B cell (primary cell): Measurements from ENCODE around the gene LIPG. TPM values are rescaled to one million over a fixed set of nuclear protein-coding genes. Genes with fewer than 3 reads are reported as not detected.

Experiments
- ATAC-seq: fragments of 200-7000 bp; cut with Tn5 transposase; one replicate; pipeline ENCODE4 v1.10.0; 2021; ENCODE audit warnings: low read depth, mild to moderate bottlenecking, moderate number of reproducible peaks, moderate library complexity
- CTCF ChIA-PET: fragments of 350-600 bp; sonication (Branson Sonifier 250); formaldehyde crosslinking; loops from one replicate; lab custom pipeline; 2021; ENCODE audit warnings: antibody characterized with exemption, inconsistent platforms; lab: Charles Lee
- POLR2A ChIA-PET: fragments of 350-600 bp; sonication (Branson Sonifier 250); formaldehyde crosslinking; loops from one replicate; lab custom pipeline; 2021; ENCODE audit warnings: antibody characterized with exemption; lab: Charles Lee
- DNase-seq: peaks from one replicate; pipeline ENCODE4 v3.0.0; 2013
- H2AFZ ChIP-seq: 2 replicates; pipeline ENCODE4 v1.6.1; 2012; ENCODE audit warnings: mild to moderate bottlenecking, low read depth, low read length; ENCODE audit not compliant: insufficient read depth, poor library complexity, severe bottlenecking
- H3K27ac ChIP-seq, 2 donors: 1 replicate in 1 of 2; 2 replicates in 1 of 2; pipeline ENCODE4 v1.5.1; 2012 to 2013; ENCODE audit warnings: low read length in 2 of 2, mild to moderate bottlenecking in 2 of 2, moderate library complexity in 1 of 2
- H3K27me3 ChIP-seq, 4 experiments: fragments of 200-600 bp in 1 of 4; sonication (generic) in 1 of 4; replicated peaks in 1 of 4; 1 replicate in 2 of 4; 2 replicates in 2 of 4; pipeline versions ENCODE4 v1.6.1 to v1.7.0; 2013 to 2016; ENCODE audit warnings: low read length in 3 of 4, mild to moderate bottlenecking in 2 of 4, mixed read lengths in 1 of 4, moderate library complexity in 1 of 4; ENCODE audit not compliant: insufficient read depth in 4 of 4, control insufficient read depth in 3 of 4; ENCODE audit errors: control extremely low read depth in 1 of 4
- H3K36me3 ChIP-seq, 2 experiments: replicated peaks in 1 of 2; 1 replicate in 1 of 2; 2 replicates in 1 of 2; pipeline versions ENCODE4 v1.6.1 to v1.7.1; 2013; ENCODE audit warnings: low read length in 1 of 2; ENCODE audit not compliant: insufficient read depth in 2 of 2, control insufficient read depth in 1 of 2; ENCODE audit errors: control extremely low read depth in 1 of 2, extremely low read depth in 1 of 2
- H3K4me1 ChIP-seq, 2 donors: fragments of 200-600 bp in 1 of 2; sonication (generic) in 1 of 2; 1 replicate in 1 of 2; 2 replicates in 1 of 2; pipeline versions ENCODE4 v1.5.1 to v1.6.1; 2013 to 2017; ENCODE audit warnings: low read length in 2 of 2; ENCODE audit not compliant: control insufficient read depth in 2 of 2, insufficient read depth in 2 of 2
- H3K4me2 ChIP-seq: replicated peaks from 2 replicates; pipeline ENCODE3; 2012; ENCODE audit warnings: mild to moderate bottlenecking, low read depth, low read length; ENCODE audit not compliant: poor library complexity, severe bottlenecking
- H3K4me3 ChIP-seq, 5 experiments: fragments of 200-600 bp in 1 of 5; sonication (generic) in 1 of 5; 1 replicate in 3 of 5; 2 replicates in 2 of 5; pipeline versions ENCODE4 v1.5.1 to v1.7.0; 2011 to 2016; ENCODE audit warnings: low read length in 4 of 5, mild to moderate bottlenecking in 4 of 5, low read depth in 2 of 5, control low read depth in 1 of 5, moderate library complexity in 1 of 5; ENCODE audit not compliant: insufficient read depth in 1 of 5; ENCODE audit errors: control extremely low read depth in 1 of 5, extremely low read depth in 1 of 5
- H3K79me2 ChIP-seq: fragments of 200-600 bp; sonication (generic); one replicate; pipeline ENCODE4 v1.6.0; 2016; ENCODE audit warnings: low read length; ENCODE audit not compliant: control insufficient read depth, insufficient read depth
- H3K9ac ChIP-seq: fragments of 200-600 bp; sonication (generic); 2 replicates; pipeline ENCODE4 v1.6.1; 2017; ENCODE audit warnings: mild to moderate bottlenecking, low read length, moderate library complexity
- H3K9me3 ChIP-seq, 3 donors: one replicate each; pipeline versions ENCODE4 v1.6.1 to v1.7.1; 2013; ENCODE audit warnings: low read length in 2 of 3; ENCODE audit not compliant: control insufficient read depth in 2 of 3, insufficient read depth in 1 of 3; ENCODE audit errors: control extremely low read depth in 1 of 3
- H4K20me1 ChIP-seq: 2 replicates; pipeline ENCODE4 v1.6.0; 2012; ENCODE audit warnings: mild to moderate bottlenecking, low read length; ENCODE audit not compliant: insufficient read depth, control insufficient read depth, poor library complexity, severe bottlenecking
- H3K27ac Mint-ChIP-seq: one replicate; pipeline ENCODE4 v1.8.0; 2021; ENCODE audit warnings: mixed read lengths
- H3K27me3 Mint-ChIP-seq: one replicate; pipeline ENCODE4 v1.8.0; 2021; ENCODE audit warnings: mixed read lengths
- H3K4me1 Mint-ChIP-seq: one replicate; pipeline ENCODE4 v1.8.0; 2021; ENCODE audit warnings: mixed read lengths
- H3K4me3 Mint-ChIP-seq: one replicate; pipeline ENCODE4 v1.8.0; 2021; ENCODE audit warnings: mixed read lengths
- H3K9me3 Mint-ChIP-seq: one replicate; pipeline ENCODE4 v1.8.0; 2022; ENCODE audit warnings: mixed read lengths; ENCODE audit not compliant: insufficient read depth
- CTCF ChIP-seq: fragments of 200-600 bp; IDR thresholded peaks from one replicate; pipeline ENCODE4 v1.8.0; 2022; ENCODE audit warnings: antibody characterized with exemption, mild to moderate bottlenecking
- EZH2 ChIP-seq: IDR thresholded peaks from 2 replicates; pipeline ENCODE4 v1.6.1; 2012; ENCODE audit warnings: borderline replicate concordance, low read depth, mild to moderate bottlenecking, moderate library complexity, low read length; ENCODE audit not compliant: insufficient read depth, poor library complexity, severe bottlenecking
- WGBS: methylation state at CpG from one replicate; pipeline ENCODE4 v1.1.5; 2013; ENCODE audit warnings: missing lambda C conversion rate; ENCODE audit not compliant: insufficient coverage; 5-methylcytosine and 5-hydroxymethylcytosine counted together
- intact Hi-C: fragments of 100-400 bp; cut with micrococcal nuclease; formaldehyde crosslinking; loops from one replicate; pipeline ENCODE4 v1.10.0; 2022
- polyA plus RNA-seq: library from polyadenylated mRNA; depleted of rRNA; stranded (reverse); fragments of >200 nt; gene quantifications from 2 replicates; pipeline ENCODE4 v1.2.3, GENCODE V29; 2012
- total RNA-seq, 2 donors: library from RNA; stranded (reverse); fragments of 120-200 nt in 1 of 2; gene quantifications; 1 replicate in 1 of 2; 2 replicates in 1 of 2; pipeline versions ENCODE4 v1.2.3 to v1.2.4, GENCODE V29; 2013 to 2022

The LIPG gene
- total and polyA plus RNA-seq, 2 donors (not counting 1 experiment from before 2014, with no cell fraction given), result not detected

- no peak for DNase-seq
- no peaks in the 10 kb centered on the region for H3K9me3 Mint-ChIP-seq
- no peak overlapping the region for H3K4me2 ChIP-seq
- TF ChIP-seq EZH2 (no peak), CTCF (no peak)
- no peak overlapping the region for H2AFZ ChIP-seq
- H3K4me3 ChIP-seq, result no peak overlapping the region
- intact Hi-C loops, result no loop called here
- no peaks in the 10 kb centered on the region for H3K9me3 ChIP-seq
- H3K4me3 Mint-ChIP-seq, result no peak overlapping the region
- no peaks in the 10 kb centered on the region for H3K4me1 ChIP-seq
- H3K4me1 Mint-ChIP-seq, result no peaks in the 10 kb centered on the region
- ChIA-PET CTCF (no interaction called here), POLR2A (no interaction called here)
- H3K27ac ChIP-seq, result no peak overlapping the region
- no peaks in the 10 kb centered on the region for H4K20me1 ChIP-seq
- no peaks in the 10 kb centered on the region for H3K79me2 ChIP-seq
- ATAC-seq, result no peak
- H3K9ac ChIP-seq, result no peak overlapping the region
- peaks cover 6% of the 10 kb centered on the region for H3K27me3 Mint-ChIP-seq
- H3K27me3 ChIP-seq, result no peaks in the 10 kb centered on the region
- no peaks in the 10 kb centered on the region for H3K36me3 ChIP-seq
- H3K27ac Mint-ChIP-seq, result no peak overlapping the region
- 71% methylated on average over 2 of the region's 8 CpGs for WGBS
These were observed 85.8 kb downstream of the LIPG start for GRCh38 chr18:49647496-49648168.

- H4K20me1 ChIP-seq, result no peaks in the 10 kb centered on the region
- H3K27ac Mint-ChIP-seq, result no peak overlapping the region
- no peaks in the 10 kb centered on the region for H3K9me3 ChIP-seq
- CTCF ChIA-PET, result no interaction called here
- 96% methylated on average over 4 of the region's 5 CpGs for WGBS
- no peak overlapping the region for H3K9ac ChIP-seq
- POLR2A ChIA-PET, result no interaction called here
- H3K4me1 ChIP-seq, result no peaks in the 10 kb centered on the region
- no peak overlapping the region for H2AFZ ChIP-seq
- TF ChIP-seq CTCF (no peak), EZH2 (no peak)
- H3K79me2 ChIP-seq, result no peaks in the 10 kb centered on the region
- H3K4me2 ChIP-seq, result no peak overlapping the region
- intact Hi-C loops, result no loop called here
- no peaks in the 10 kb centered on the region for H3K9me3 Mint-ChIP-seq
- H3K27me3 ChIP-seq, result no peaks in the 10 kb centered on the region
- H3K36me3 ChIP-seq, result no peaks in the 10 kb centered on the region
- DNase-seq, result no peak
- H3K4me3 Mint-ChIP-seq, result no peak overlapping the region
- H3K4me1 Mint-ChIP-seq, result no peaks in the 10 kb centered on the region
- H3K27me3 Mint-ChIP-seq, result peaks cover 6% of the 10 kb centered on the region
- no peak overlapping the region for H3K27ac ChIP-seq
- no peak overlapping the region for H3K4me3 ChIP-seq
- ATAC-seq, result no peak
These were observed 86.5 kb downstream of the LIPG start for GRCh38 chr18:49648326-49648725.
